ENCODE data around the gene IGLON5. TPM values are rescaled to one million over a fixed set of nuclear protein-coding genes. Genes with fewer than 3 reads are reported as not detected.

Gene IGLON5
- total and polyA plus RNA-seq, 2 experiments from 2014 or later: 5.0 to 29.1 TPM

DNA sequence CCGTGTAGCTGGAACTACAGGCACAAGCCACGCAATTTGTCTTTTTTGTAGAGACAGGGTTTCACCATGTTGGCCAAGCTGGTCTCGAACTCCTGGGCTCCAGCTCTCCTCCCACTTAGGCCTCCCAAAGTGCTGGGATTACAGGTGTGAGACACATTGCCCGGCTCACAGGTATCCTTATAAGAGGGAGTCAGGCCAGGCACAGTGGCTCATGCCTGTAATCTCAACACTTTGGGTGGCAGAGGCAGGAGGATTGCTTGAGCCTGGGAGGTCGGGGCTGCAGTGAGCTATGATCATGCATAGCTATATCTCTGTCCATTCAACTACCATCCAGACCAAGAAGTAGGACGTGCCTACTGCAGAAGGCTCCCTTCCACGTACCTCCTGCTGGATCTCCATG lies 10.2 kb upstream of the IGLON5 start:
- H3K36me3 Mint-ChIP-seq (ENCODE audit: low read depth): peaks cover 4% of the 10 kb centered on the region; the same call in 1 of the 3 replicates
- no peak for TF ChIP-seq EZH2 (IDR thresholded peaks at IDR 0.05; ENCODE audit: low read depth, unreplicated experiment)
- H3K4me1 ChIP-seq (ENCODE audit: insufficient read depth): peaks cover under 1% of the 10 kb centered on the region
- peaks cover 2% of the 10 kb centered on the region; the same call in 1 of the 2 replicates for H3F3A ChIP-seq (replicated peaks; ENCODE audit: low read depth)
- no peaks in the 10 kb centered on the region for H3K27me3 ChIP-seq (ENCODE audit: insufficient read depth)
- no peak for ATAC-seq
- no peaks in the 10 kb centered on the region for H4K20me1 ChIP-seq (replicated peaks; ENCODE audit: insufficient read depth)
- peaks cover 9% of the 10 kb centered on the region for H3K4me1 Mint-ChIP-seq
- DNase-seq (ENCODE audit: low spot score): no peak
- H3K9me2 ChIP-seq (ENCODE audit: insufficient read depth): no peaks in the 10 kb centered on the region
- H3K27me3 Mint-ChIP-seq (ENCODE audit: insufficient read depth, low read depth, poor library complexity): no peaks in the 10 kb centered on the region
- H3K4me3 Mint-ChIP-seq: no peak overlapping the region
- no peak overlapping the region for H3K27ac Mint-ChIP-seq
- no peak overlapping the region for H3K4me2 ChIP-seq
- no peaks in the 10 kb centered on the region for H3K36me3 ChIP-seq (ENCODE audit: insufficient read depth)
- H3K4me3 ChIP-seq: no peak overlapping the region
- no peaks in the 10 kb centered on the region for H3K79me2 ChIP-seq (replicated peaks; ENCODE audit: insufficient read depth)
- H2AFZ ChIP-seq: no peak overlapping the region
- H3K27ac ChIP-seq (ENCODE audit: low read depth): no peak overlapping the region
- peaks cover 13% of the 10 kb centered on the region for H3K9me3 Mint-ChIP-seq

GRCh38 chr19:51305479-51305878 lies 6.0 kb upstream of the IGLON5 start:
- Mint-ChIP-seq H3K27ac (no peak overlapping the region), H3K9me3 (peaks cover 26% of the 10 kb centered on the region), H3K27me3 (ENCODE audit: insufficient read depth, low read depth, poor library complexity) (peaks cover 5% of the 10 kb centered on the region), H3K4me3 (no peak overlapping the region), H3K36me3 (ENCODE audit: low read depth) (peaks cover 8% of the 10 kb centered on the region; the same call in 2 of the 3 replicates), H3K4me1 (peaks cover 11% of the 10 kb centered on the region)
- no peaks in the 10 kb centered on the region for H3K9me2 ChIP-seq (ENCODE audit: insufficient read depth)
- no peak overlapping the region for H3K4me3 ChIP-seq
- H3K4me1 ChIP-seq (ENCODE audit: insufficient read depth): peaks cover 6% of the 10 kb centered on the region
- no peak for DNase-seq (ENCODE audit: low spot score)
- no peaks in the 10 kb centered on the region for H3K36me3 ChIP-seq (ENCODE audit: insufficient read depth)
- H3K79me2 ChIP-seq (replicated peaks; ENCODE audit: insufficient read depth): no peaks in the 10 kb centered on the region
- no peak overlapping the region for H3K4me2 ChIP-seq
- H3K27me3 ChIP-seq (ENCODE audit: insufficient read depth): no peaks in the 10 kb centered on the region
- H2AFZ ChIP-seq: no peak overlapping the region
- no peak for ATAC-seq
- no peaks in the 10 kb centered on the region for H3F3A ChIP-seq (replicated peaks; ENCODE audit: low read depth)
- H4K20me1 ChIP-seq (replicated peaks; ENCODE audit: insufficient read depth): no peaks in the 10 kb centered on the region
- no peak overlapping the region for H3K27ac ChIP-seq (ENCODE audit: low read depth)
- TF ChIP-seq CREB1 (CRISPR knock-in tag; IDR thresholded peaks at IDR 0.05; ENCODE audit: low read depth) (no peak), ZNF114 (CRISPR knock-in tag; IDR thresholded peaks at IDR 0.05) (no peak), EZH2 (IDR thresholded peaks at IDR 0.05; ENCODE audit: low read depth, unreplicated experiment) (no peak), ZNF331 (CRISPR knock-in tag; IDR thresholded peaks at IDR 0.05; ENCODE audit: low read depth) (no peak), JUNB (IDR thresholded peaks at IDR 0.05; ENCODE audit: unreplicated experiment) (no peak), STAT1 (IDR thresholded peaks at IDR 0.05; ENCODE audit: unreplicated experiment) (no peak), NANOG (IDR thresholded peaks at IDR 0.05; ENCODE audit: borderline replicate concordance) (no peak), EZH2phosphoT487 (IDR thresholded peaks at IDR 0.05; ENCODE audit: unreplicated experiment) (no peak), POLR2AphosphoS5 (IDR thresholded peaks at IDR 0.05; ENCODE audit: low read depth) (no peak)
- TF ChIP-seq, protein P1, sequence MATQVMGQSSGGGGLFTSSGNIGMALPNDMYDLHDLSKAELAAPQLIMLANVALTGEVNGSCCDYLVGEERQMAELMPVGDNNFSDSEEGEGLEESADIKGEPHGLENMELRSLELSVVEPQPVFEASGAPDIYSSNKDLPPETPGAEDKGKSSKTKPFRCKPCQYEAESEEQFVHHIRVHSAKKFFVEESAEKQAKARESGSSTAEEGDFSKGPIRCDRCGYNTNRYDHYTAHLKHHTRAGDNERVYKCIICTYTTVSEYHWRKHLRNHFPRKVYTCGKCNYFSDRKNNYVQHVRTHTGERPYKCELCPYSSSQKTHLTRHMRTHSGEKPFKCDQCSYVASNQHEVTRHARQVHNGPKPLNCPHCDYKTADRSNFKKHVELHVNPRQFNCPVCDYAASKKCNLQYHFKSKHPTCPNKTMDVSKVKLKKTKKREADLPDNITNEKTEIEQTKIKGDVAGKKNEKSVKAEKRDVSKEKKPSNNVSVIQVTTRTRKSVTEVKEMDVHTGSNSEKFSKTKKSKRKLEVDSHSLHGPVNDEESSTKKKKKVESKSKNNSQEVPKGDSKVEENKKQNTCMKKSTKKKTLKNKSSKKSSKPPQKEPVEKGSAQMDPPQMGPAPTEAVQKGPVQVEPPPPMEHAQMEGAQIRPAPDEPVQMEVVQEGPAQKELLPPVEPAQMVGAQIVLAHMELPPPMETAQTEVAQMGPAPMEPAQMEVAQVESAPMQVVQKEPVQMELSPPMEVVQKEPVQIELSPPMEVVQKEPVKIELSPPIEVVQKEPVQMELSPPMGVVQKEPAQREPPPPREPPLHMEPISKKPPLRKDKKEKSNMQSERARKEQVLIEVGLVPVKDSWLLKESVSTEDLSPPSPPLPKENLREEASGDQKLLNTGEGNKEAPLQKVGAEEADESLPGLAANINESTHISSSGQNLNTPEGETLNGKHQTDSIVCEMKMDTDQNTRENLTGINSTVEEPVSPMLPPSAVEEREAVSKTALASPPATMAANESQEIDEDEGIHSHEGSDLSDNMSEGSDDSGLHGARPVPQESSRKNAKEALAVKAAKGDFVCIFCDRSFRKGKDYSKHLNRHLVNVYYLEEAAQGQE (IDR thresholded peaks at IDR 0.05; ENCODE audit: unreplicated experiment): no peak
- TF ChIP-seq, protein P2, sequence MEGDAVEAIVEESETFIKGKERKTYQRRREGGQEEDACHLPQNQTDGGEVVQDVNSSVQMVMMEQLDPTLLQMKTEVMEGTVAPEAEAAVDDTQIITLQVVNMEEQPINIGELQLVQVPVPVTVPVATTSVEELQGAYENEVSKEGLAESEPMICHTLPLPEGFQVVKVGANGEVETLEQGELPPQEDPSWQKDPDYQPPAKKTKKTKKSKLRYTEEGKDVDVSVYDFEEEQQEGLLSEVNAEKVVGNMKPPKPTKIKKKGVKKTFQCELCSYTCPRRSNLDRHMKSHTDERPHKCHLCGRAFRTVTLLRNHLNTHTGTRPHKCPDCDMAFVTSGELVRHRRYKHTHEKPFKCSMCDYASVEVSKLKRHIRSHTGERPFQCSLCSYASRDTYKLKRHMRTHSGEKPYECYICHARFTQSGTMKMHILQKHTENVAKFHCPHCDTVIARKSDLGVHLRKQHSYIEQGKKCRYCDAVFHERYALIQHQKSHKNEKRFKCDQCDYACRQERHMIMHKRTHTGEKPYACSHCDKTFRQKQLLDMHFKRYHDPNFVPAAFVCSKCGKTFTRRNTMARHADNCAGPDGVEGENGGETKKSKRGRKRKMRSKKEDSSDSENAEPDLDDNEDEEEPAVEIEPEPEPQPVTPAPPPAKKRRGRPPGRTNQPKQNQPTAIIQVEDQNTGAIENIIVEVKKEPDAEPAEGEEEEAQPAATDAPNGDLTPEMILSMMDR (conservative IDR thresholded peaks at IDR 0.05; ENCODE audit: low read depth in 2 of 2): no peak
- TF ChIP-seq, protein P3, sequence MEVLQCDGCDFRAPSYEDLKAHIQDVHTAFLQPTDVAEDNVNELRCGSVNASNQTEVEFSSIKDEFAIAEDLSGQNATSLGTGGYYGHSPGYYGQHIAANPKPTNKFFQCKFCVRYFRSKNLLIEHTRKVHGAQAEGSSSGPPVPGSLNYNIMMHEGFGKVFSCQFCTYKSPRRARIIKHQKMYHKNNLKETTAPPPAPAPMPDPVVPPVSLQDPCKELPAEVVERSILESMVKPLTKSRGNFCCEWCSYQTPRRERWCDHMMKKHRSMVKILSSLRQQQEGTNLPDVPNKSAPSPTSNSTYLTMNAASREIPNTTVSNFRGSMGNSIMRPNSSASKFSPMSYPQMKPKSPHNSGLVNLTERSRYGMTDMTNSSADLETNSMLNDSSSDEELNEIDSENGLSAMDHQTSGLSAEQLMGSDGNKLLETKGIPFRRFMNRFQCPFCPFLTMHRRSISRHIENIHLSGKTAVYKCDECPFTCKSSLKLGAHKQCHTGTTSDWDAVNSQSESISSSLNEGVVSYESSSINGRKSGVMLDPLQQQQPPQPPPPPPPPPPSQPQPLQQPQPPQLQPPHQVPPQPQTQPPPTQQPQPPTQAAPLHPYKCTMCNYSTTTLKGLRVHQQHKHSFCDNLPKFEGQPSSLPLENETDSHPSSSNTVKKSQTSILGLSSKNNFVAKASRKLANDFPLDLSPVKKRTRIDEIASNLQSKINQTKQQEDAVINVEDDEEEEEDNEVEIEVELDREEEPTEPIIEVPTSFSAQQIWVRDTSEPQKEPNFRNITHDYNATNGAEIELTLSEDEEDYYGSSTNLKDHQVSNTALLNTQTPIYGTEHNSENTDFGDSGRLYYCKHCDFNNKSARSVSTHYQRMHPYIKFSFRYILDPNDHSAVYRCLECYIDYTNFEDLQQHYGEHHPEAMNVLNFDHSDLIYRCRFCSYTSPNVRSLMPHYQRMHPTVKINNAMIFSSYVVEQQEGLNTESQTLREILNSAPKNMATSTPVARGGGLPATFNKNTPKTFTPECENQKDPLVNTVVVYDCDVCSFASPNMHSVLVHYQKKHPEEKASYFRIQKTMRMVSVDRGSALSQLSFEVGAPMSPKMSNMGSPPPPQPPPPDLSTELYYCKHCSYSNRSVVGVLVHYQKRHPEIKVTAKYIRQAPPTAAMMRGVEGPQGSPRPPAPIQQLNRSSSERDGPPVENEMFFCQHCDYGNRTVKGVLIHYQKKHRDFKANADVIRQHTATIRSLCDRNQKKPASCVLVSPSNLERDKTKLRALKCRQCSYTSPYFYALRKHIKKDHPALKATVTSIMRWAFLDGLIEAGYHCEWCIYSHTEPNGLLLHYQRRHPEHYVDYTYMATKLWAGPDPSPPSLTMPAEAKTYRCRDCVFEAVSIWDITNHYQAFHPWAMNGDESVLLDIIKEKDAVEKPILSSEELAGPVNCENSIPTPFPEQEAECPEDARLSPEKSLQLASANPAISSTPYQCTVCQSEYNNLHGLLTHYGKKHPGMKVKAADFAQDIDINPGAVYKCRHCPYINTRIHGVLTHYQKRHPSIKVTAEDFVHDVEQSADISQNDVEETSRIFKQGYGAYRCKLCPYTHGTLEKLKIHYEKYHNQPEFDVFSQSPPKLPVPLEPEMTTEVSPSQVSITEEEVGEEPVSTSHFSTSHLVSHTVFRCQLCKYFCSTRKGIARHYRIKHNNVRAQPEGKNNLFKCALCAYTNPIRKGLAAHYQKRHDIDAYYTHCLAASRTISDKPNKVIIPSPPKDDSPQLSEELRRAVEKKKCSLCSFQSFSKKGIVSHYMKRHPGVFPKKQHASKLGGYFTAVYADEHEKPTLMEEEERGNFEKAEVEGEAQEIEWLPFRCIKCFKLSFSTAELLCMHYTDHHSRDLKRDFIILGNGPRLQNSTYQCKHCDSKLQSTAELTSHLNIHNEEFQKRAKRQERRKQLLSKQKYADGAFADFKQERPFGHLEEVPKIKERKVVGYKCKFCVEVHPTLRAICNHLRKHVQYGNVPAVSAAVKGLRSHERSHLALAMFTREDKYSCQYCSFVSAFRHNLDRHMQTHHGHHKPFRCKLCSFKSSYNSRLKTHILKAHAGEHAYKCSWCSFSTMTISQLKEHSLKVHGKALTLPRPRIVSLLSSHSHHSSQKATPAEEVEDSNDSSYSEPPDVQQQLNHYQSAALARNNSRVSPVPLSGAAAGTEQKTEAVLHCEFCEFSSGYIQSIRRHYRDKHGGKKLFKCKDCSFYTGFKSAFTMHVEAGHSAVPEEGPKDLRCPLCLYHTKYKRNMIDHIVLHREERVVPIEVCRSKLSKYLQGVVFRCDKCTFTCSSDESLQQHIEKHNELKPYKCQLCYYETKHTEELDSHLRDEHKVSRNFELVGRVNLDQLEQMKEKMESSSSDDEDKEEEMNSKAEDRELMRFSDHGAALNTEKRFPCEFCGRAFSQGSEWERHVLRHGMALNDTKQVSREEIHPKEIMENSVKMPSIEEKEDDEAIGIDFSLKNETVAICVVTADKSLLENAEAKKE (CRISPR knock-in tag; IDR thresholded peaks at IDR 0.05): no peak

Measured in GM23338 (cell line).